Measurements from ENCODE around the gene IFNL4.

DNA sequence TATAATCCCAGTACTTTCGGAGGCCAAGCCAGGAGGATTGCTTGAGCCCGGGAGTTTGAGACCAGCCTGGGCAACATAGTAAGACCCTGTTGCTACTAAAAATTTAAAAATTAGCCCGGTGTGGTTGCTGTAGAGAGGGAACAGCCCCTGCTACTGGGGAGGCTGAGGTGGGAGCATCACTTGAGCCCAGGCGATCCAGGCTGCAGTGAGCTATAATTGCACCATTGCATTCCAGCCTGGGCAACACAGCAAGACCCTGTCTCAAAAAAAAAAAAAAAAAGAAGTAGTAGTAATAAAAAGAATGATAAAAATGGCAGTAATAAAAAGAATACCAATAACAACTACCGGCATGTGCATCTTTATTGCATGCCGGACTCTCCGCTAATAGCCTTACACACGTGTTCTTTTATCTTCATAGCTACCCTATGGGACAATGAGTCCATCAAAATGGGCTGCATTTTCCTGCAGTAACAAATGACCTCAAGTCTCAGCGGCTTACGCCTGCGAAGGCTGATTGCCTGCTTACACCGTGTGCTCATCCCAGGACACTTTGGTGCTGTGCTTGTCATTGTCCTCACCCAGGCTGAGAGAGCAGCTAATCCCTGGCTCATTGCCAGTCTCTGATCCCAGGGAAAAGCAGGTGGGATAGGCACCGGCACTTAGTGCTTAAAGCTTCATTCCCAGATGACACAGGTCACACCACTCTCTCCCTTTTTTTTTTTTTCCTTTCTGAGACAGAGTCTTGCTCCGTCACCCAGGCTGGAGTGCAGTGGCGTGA, 30.2 kb downstream of the IFNL4 start:
- TF ChIP-seq, protein P1, sequence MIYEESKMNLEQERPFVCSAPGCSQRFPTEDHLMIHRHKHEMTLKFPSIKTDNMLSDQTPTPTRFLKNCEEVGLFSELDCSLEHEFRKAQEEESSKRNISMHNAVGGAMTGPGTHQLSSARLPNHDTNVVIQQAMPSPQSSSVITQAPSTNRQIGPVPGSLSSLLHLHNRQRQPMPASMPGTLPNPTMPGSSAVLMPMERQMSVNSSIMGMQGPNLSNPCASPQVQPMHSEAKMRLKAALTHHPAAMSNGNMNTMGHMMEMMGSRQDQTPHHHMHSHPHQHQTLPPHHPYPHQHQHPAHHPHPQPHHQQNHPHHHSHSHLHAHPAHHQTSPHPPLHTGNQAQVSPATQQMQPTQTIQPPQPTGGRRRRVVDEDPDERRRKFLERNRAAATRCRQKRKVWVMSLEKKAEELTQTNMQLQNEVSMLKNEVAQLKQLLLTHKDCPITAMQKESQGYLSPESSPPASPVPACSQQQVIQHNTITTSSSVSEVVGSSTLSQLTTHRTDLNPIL (CRISPR knock-in tag; IDR thresholded peaks at IDR 0.05; ENCODE audit: low read depth) = no peak
- TF ChIP-seq, protein P2, sequence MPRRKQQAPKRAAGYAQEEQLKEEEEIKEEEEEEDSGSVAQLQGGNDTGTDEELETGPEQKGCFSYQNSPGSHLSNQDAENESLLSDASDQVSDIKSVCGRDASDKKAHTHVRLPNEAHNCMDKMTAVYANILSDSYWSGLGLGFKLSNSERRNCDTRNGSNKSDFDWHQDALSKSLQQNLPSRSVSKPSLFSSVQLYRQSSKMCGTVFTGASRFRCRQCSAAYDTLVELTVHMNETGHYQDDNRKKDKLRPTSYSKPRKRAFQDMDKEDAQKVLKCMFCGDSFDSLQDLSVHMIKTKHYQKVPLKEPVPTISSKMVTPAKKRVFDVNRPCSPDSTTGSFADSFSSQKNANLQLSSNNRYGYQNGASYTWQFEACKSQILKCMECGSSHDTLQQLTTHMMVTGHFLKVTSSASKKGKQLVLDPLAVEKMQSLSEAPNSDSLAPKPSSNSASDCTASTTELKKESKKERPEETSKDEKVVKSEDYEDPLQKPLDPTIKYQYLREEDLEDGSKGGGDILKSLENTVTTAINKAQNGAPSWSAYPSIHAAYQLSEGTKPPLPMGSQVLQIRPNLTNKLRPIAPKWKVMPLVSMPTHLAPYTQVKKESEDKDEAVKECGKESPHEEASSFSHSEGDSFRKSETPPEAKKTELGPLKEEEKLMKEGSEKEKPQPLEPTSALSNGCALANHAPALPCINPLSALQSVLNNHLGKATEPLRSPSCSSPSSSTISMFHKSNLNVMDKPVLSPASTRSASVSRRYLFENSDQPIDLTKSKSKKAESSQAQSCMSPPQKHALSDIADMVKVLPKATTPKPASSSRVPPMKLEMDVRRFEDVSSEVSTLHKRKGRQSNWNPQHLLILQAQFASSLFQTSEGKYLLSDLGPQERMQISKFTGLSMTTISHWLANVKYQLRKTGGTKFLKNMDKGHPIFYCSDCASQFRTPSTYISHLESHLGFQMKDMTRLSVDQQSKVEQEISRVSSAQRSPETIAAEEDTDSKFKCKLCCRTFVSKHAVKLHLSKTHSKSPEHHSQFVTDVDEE (CRISPR knock-in tag; IDR thresholded peaks at IDR 0.05) = no peak
- TF ChIP-seq OSR1 (CRISPR knock-in tag; IDR thresholded peaks at IDR 0.05) = no peak
- no peak for TF ChIP-seq PPARA (CRISPR knock-in tag; IDR thresholded peaks at IDR 0.05; ENCODE audit: borderline replicate concordance)
- TF ChIP-seq CSDC2 (CRISPR knock-in tag; IDR thresholded peaks at IDR 0.05) = no peak
- no peak for TF ChIP-seq RARB (CRISPR knock-in tag; IDR thresholded peaks at IDR 0.05)
- TF ChIP-seq, protein P3, sequence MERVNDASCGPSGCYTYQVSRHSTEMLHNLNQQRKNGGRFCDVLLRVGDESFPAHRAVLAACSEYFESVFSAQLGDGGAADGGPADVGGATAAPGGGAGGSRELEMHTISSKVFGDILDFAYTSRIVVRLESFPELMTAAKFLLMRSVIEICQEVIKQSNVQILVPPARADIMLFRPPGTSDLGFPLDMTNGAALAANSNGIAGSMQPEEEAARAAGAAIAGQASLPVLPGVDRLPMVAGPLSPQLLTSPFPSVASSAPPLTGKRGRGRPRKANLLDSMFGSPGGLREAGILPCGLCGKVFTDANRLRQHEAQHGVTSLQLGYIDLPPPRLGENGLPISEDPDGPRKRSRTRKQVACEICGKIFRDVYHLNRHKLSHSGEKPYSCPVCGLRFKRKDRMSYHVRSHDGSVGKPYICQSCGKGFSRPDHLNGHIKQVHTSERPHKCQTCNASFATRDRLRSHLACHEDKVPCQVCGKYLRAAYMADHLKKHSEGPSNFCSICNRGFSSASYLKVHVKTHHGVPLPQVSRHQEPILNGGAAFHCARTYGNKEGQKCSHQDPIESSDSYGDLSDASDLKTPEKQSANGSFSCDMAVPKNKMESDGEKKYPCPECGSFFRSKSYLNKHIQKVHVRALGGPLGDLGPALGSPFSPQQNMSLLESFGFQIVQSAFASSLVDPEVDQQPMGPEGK (CRISPR knock-in tag; IDR thresholded peaks at IDR 0.05; ENCODE audit: borderline replicate concordance) = no peak
- TF ChIP-seq GLIS3 (CRISPR knock-in tag; IDR thresholded peaks at IDR 0.05) = no peak
- no peak for TF ChIP-seq ZFP3 (CRISPR knock-in tag; IDR thresholded peaks at IDR 0.05)
